Gastrocnemius medialis (tissue), 4 donors: Measurements from ENCODE around the gene STX3.
"Not testable (repeated sequence)": the region's sequence is repeated elsewhere in the genome, so short reads cannot be mapped to it uniquely, and the experiment has no call there.

ENCODE experiments used
- CTCF ChIP-seq, 5 experiments: fragments of 450-650 bp in 3 of 5; fragments of 200-600 bp in 2 of 5; sonication (generic) in 2 of 5; IDR thresholded peaks in 4 of 5; conservative IDR thresholded peaks in 1 of 5; 1 replicate in 4 of 5; 2 replicates in 1 of 5; pipeline ENCODE4 v1.5.1; 2016 to 2019; ENCODE audit warnings: antibody characterized with exemption in 5 of 5, mild to moderate bottlenecking in 3 of 5, moderate library complexity in 3 of 5
- POLR2A ChIP-seq, 2 donors: fragments of 450-650 bp; IDR thresholded peaks; one replicate each; pipeline ENCODE4 v1.6.1; 2017; ENCODE audit warnings: antibody characterized with exemption in 2 of 2, mild to moderate bottlenecking in 2 of 2, moderate library complexity in 2 of 2

DNA sequence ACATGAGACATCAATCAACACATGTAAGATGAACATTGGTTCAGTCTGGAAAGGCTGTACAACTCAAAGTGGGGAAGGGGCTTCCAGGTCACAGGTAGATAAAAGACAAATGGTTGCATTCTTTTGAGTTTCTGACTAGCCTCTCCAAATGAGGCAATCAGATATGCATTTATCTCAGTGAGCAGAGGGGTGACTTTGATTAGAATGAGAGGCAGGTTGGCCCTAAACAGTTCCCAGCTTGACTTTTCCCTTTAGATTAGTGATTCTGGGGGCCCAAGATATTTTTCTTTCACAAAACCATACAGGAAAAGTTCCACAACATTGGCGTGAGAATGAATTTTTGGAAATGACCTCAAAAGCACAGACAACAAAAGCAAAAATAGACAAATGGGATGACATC, 61.3 kb downstream of the STX3 start:
- TF ChIP-seq CTCF (IDR thresholded peaks at IDR 0.05 in 4 of 5, conservative IDR thresholded peaks at IDR 0.05 in 1 of 5); POLR2A (IDR thresholded peaks at IDR 0.05): not testable (repeated sequence)
